NCI-H1092 (cell line): ENCODE measurements around the gene RBM22.

Experiments
- DNase-seq: peaks from one replicate; lab custom pipeline; 2025; lab: John Stamatoyannopoulos, UW

RBM22 gene

GRCh38 chr5:150672237-150672883 is 28.5 kb downstream of the RBM22 start:
- no peak for DNase-seq

DNA sequence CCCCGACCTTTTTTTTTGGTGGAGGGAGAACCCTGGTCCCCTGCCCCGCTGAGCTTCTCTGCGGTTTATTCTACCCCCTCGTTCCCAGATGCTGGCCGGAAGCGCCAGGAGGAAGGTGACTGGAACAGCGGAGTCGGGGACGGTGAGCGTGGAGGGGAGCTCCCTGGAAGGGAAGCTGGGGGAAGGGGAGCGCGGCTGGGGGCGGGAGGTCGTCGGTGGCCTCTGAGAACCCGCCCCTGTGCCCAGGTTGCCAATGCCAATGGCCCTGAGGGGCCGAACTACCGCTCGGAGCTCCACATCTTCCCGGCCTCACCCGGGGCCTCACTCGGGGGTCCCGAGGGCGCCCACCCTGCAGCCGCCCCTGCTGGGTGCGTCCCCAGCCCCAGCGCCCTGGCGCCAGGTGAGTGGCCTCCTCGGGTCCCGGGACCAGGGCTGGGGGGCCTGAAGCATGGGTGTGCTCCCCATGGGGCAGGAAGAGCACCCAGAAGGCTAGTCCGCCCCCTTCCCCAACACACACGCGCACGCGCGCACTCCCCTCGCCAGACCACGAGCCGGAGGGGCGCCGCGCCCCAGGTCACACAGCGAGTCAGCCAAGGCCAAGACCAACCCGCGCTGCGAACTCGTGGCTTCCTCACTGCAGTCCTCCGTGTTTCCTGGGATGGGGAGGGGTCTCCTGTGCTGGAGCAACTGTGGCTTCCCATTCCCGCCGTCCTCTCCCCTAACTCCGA is 29.2 kb downstream of the RBM22 start:
- no peak for DNase-seq

DNA sequence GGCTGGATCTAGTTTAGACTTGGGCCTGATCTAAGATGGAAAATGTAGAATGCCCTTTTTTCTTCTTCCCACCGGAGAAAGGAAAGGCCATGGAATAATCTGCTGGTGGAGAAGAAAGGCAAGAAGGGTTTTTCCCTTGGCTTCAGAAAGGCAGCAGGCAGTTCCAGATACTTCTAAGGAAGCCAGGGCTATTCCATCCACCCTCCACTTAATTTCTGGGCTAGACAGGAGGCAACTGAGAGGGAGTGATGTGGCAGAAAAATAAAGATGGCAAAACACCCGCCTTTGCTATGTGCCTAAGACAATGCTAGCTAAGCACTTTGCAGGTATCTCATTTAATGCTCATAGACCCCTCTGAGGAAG is 29.9 kb downstream of the RBM22 start:
- DNase-seq: no peak

GRCh38 chr5:150670275-150670947 is 30.5 kb downstream of the RBM22 start:
- DNase-seq: no peak

DNA sequence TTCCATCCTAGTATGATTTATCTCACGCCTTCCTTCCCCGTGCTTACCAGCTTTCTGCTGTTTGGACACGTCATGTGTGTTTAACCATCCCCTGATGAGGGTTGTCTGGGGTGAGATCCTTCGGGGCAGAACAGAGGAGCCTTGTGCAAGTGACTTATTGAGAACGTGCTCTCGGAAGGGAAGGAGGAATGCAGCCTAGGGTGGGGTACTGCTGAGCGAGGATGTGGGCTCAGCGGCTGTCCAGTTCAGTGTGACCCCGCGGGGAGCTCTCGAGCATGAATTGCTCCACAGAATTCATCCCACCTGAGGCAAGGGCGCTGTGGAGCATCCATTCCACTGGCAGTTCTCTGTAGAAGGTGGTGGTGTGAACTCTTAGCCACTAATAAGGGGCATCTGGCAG is 35.8 kb downstream of the RBM22 start:
- DNase-seq: no peak

GRCh38 chr5:150663936-150664335 is 36.9 kb downstream of the RBM22 start:
- no peak for DNase-seq

DNA sequence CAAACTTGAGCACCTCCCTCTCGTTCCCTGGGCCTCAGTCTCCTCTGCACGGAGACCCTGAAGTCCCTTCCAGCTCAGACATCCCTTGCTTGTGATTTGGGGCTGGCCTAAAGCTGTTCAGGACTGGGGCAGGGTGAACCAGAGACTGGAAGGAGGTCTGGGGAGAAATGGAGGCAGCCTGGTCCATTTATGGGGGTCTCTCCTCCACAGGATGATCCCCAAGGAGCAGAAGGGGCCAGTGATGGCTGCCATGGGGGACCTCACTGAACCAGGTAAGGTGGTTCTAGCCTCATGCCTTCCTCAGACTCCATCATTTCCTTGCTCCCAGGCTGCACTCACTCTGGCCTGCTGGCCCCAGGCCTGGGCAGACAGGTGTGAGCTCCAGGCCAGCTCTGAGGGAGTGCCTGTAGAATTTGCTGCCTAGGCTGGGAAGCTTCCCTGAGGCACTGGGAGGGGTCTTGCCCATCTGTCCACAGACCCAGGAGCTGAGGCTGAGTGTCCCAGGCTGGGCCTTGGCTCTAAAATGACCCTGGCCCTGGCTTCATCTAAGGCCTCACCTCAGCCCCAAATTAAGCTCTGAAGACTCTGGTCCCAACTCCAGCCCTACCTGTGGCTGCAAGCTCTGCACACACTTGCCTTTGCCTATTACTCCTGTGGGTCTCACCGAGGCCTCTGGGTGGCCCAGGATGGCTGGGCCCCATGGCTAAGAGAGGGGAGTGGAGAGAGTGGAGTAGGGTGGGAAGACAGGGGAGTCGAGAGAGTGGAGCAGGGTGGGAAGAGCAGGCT is 37.9 kb downstream of the RBM22 start:
- DNase-seq: no peak

DNA sequence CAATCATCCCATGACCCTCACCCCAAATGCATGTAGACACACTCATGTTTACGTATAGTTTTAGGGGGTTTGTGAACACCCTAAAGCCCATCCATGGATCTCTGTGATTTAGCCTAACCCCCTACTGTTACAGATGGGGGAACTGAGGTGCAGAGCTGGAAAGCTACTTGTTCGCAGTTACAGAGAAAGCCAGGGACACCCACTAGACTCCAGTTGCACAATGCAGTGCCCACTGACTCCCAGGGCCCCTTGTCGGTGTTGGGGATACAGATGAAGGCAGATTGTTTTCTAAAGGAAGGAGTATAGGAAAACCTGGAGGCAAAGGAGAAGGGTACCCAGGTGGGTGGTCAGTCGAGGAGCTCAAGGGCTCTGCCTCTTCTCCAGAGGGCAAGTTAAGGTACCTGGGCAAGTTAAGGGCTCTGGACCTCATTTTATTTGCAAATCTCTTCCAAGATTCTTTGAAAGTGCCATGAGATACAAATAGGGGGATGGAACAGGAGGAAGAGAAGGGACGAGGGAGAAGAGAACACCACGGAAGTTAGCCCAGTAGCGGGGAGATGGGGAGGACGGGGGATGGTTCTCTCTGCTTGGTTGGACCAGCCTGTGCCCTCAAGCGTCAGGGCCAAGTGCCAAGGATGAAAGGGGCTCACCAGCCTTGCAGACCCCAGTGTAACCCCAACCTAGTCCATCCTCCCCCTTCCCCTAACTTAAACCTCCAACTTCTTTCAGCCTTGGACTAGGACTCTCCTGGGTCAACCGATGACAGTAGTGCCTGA is 38.9 kb downstream of the RBM22 start:
- no peak for DNase-seq

DNA sequence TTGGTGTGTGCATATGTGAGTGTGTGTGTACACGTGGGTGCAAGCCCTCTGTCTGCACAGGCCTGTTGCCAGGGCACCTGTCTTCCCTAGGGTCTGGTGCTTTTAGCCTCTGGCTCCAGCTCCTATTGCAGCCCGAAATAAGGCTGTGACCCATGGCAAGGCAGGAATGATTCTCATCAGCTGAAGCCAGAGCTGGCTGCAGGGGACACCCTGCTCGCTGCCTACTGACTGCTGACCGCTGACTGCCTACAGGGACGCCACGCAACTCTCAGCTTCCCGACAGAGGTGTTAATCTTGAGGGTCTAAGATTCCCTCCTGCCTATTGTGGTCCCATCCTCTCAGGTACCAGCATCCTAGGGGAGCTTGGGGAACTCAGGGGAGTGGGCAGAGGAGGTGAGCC is 39.8 kb downstream of the RBM22 start, which contains the start of gene MYOZ3:
TSS of gene MYOZ3 (plus strand) at position 166 of the 400 bp plus-strand sequence. CDS start 1,691 bp downstream, outside the sequence.
- no peak for DNase-seq

DNA sequence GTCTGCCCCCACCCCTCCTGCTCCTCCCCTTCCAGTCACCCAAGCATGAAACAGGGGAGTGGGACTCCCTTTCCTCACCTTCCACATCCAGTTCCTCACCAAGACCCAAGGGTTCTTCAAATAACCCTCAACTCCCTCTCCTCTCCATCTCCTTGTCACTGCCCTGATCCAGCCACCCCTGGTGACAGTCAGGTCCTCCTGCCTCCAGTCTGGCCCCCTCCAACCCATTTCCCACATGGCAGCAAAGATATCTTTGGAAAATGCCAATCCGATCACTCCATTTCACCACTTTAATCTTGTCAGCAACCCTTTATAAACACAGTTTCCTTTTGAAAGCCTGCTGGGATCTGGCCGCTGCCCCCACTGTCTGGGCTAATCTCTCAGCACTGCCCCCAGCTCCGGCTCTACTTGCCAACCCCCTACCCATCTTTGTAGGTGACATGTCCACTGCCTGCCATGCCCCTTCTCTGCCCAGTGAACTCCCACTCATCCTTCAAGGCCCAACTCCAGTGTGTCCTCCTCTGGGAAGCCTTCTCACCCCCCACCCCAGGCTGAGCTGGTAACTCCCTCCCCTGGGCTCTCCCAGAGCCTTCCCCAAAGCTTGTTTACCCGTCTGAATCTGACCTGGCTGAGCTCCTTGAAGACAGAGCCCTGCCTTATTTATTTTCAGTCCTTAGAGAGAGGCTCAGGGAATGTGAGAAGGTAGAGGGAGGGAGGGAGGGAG is 40.6 kb downstream of the RBM22 start:
- no peak for DNase-seq

DNA sequence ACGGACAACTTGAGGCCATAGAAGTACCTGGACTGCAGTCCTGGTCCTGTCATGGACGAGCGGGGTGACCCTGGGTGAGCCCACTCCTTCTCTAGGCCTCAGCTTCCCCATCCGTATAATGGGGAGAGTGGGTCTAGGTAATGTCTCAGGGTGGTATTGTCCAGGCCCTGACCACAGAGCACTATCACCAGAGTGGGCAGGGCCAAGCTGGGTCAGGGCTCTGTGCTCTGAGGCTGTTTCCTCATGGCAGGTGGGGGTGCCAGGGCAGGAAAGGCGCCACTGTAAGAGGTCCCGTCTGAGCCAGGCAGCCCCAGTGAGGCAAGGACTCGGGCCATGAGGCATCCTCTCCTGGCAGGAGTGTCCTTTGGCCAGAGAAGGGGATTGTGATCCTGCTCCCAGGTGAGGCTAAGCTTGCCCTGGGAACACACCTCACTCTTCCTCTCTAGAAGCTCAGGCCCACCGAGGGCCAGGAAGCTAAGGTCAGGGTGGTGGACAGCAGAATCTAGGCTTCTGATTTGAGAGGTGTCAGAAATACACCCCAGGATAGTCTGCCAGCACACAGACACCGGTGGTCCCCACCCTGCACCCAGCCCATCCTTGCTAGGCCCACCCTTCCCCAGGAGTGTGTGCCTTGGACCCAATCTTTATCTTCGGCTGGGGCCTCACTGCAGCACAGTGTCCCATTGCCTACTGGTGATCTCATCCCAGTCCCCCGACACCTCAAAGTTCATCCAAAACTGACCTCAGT is 41.3 kb downstream of the RBM22 start:
- DNase-seq: no peak

GRCh38 chr5:150658699-150659265 is 42.1 kb downstream of the RBM22 start:
- no peak for DNase-seq

DNA sequence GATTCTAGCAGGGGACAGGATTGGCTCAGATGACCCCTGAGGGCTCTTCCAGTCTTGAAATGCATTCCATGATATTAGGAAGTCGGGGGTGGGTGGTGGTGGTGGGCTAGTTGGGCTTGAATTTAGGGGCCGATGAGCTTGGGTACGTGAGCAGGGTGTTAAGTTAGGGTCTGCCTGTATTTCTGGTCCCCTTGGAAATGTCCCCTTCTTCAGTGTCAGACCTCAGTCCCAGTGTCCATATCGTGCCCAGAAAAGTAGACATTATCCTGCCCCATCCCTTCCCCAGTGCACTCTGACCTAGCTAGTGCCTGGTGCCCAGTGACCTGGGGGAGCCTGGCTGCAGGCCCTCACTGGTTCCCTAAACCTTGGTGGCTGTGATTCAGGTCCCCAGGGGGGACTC is 42.7 kb downstream of the RBM22 start:
- DNase-seq: no peak

GRCh38 chr5:150656191-150657132 is 44.4 kb downstream of the RBM22 start:
- DNase-seq: peak; percentile 32

GRCh38 chr5:150655221-150655620 is 45.6 kb downstream of the RBM22 start:
- no peak for DNase-seq

DNA sequence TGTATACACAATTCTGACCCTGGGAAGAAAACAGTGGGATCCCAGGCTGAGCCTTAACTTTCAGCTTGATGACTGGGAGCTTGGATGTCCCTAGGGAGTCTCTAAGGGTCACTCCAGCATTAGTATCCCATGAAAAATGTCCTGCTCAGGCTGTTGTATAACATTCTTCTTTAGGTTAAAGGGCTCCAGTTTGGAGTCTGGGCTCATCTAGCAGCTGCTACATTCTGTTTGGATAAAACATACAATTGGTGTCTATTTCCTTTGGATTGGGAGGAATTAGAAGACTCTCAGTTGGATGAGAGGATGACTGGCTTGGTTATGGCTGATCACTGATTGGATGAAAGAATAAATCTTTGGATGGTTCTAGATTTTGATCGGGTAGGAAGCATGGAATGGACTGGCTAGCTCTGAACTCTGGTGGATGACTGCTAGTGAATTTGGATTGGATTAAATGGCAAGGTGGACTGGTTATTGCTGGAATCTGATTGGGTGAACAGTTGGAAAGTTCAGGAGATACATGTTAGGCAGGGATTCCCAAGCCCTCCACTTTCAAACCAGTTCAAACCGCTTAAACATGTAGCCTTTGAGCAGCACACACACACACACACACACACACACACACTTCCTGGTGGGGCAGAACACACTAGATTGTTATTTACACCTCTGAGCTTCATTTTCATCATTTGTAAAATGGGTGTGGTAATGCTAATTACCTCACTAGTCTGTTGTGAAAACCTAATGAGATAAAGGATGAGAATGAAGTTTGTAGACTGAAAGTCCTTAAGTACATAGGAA is 46.9 kb downstream of the RBM22 start:
- no peak for DNase-seq

DNA sequence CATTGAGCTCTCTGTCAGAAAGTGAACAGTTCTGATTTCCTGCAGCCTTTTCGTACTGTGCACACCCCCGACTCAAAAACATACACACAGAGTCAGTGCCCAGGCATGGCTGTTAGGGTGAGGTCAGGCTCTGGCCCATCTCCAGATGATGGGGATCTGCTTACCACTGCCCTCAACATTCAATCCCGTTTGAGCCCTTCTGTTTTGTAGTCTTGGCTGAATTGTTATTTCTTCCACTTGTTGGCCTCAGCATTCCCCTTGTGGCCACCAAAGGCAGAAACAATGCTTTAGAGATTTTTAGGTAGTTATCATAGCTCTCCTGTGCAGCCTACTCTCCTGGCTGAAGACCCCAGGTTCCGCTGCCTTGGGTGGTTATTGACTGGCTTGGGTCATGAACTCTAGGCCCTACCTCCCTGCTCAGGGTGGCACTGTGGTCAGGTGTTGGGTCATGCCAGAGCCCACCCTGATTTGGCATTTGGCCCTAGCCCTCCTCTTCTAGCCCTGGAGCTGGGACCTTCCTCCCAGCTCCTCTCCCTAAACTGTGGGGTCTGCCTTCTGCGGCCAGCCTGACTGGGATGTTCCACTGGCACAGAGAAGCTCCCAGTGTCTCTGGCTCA is 47.6 kb downstream of the RBM22 start:
- no peak for DNase-seq
